HG03575 (cell line): ENCODE results near the gene ZNF175.

Experiments used
- ATAC-seq: cut with Tn5 transposase; IDR thresholded peaks from one replicate; pipeline ENCODE4 v1.9.1; 2021; ENCODE audit not compliant: unreplicated experiment, insufficient number of reproducible peaks, low FRiP score; ENCODE audit errors: extremely low read depth

The ZNF175 gene

DNA sequence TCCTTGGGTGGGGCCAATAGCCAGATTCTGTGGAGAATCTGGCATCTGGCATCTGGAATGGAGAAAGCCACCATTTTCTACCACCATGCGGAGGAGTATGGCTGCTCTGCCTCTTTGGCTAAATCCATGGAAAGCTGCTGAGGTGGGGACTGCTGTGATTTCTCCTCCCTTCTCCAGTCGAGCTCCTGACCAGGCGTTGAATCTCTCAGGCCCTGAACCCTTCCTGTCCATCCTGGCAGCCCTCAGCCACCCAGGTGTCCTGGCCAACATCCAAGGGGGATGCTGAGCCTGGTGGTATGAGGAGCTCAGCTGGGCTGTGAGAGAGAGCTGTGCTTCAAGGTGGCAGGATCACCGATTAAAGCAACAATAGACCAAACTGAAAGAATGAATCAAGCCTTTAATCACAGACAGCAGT, 22.2 kb upstream of the ZNF175 start:
- ATAC-seq, result no peak

DNA sequence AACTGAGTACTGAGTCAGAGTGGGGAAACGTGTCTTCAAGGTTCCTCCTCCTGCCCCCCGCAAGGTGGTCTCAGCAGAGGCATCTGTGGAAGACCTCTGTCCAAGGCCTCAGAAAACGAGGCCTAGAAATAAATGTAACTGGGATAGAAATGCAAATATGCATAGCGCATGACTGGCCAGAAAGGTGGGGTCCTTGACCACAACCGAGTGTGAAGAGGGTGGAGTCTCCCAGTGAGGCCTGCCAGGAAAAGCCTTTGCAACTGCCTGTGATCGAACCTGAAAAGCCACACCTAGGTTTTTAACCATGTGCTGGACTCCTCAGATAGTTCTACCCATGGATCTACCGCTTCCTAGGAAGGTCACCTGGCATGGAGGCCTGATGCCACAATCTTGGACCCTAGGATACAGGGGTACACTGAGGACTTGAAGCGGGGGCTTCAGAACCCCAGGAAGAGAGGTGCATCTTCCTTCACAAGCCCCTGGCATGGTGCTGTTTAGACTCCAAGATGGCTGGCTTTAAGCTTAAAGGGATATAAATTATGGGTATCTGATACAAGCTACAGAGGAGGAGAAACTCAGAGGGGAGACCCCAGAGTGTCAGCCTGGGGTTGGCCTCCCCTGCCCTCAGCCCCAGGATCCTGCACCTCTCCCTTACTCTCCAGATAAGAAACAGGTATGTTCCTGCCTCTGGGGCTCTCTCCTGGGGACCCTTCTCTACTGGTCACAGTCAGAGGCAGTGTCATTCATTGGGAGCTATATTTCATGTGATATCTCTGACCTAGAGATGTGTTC, 21.4 kb upstream of the ZNF175 start:
- ATAC-seq, result no peak

GRCh38 chr19:51550848-51551672, 20.0 kb upstream of the ZNF175 start:
- ATAC-seq, result no peak

DNA sequence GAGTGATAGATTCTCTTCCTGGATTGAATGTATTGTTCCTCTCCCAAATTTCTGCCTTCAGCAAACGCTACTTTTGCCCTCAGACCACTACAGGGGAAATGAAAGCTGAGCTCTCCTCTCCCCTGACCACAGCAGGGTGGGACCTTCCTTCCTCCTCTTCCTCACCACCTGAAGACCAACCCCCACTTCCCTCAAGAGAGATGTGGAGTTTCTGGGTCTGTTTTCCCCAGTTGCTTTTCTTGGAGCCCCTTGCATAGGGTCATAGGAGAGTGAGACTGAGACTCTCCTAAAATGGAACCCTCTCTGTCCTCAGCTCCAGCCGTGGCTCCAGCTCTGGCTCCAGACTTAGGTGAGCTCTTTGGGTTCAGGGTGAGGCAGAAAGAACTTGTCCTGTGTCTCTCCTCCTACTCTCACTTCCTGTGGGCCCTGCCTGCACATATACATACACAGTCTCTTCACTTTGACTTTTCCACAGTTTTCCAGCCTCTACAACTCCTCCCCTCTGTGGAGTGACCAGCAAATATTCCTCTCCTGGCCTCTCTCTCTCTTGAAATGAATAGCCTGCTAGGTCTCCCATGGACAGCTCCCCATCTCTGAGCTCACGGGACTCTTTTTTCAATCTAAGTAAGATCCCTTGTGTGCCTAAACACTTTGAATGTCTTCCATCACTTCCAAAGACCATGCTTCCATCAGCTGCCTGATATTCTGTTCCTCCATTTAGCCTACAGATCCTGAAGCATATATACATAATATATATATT, 19.2 kb upstream of the ZNF175 start:
- ATAC-seq, result no peak

- ATAC-seq, result no peak
Measured at GRCh38 chr19:51552608-51552995, 18.5 kb upstream of the ZNF175 start.

DNA sequence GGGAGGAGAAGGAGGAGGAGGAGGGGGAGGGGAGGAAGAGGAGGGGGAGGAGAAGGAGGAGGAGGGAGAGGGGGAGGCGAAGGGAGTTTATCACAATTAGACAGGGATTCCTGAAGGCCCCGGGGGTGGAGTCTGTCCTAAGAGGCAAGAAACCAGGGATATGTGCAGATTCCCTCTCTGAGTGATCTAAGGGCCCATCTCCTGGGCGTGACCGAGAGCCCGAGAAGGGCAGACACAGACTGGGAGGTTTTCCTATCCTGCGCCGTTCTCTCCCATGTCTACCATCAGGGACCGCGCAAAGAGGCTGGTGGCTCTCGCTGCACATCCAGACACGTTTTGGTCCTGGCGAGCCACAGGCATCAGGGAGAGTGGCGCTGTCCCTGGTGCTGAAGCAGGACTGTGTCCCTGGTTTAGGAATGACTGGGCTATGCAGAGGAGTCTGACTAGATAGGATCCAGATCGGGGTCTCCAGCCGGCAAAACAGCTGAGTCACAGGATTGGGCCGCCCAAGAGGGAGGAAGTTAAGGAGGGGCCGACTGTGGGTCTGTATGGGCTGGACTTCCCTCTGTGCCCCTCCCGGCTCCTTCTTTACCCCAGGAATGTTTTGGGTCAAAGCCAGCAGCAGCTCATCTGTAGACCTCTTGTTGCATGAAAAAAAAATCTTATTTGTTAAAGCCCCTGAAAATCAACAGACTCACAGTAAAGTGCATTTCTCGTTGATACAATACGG, 17.9 kb upstream of the ZNF175 start:
- no peak for ATAC-seq

- ATAC-seq, result no peak
Measured at GRCh38 chr19:51559240-51559639, 11.8 kb upstream of the ZNF175 start.

GRCh38 chr19:51560339-51560738, 10.7 kb upstream of the ZNF175 start:
- ATAC-seq, result no peak

DNA sequence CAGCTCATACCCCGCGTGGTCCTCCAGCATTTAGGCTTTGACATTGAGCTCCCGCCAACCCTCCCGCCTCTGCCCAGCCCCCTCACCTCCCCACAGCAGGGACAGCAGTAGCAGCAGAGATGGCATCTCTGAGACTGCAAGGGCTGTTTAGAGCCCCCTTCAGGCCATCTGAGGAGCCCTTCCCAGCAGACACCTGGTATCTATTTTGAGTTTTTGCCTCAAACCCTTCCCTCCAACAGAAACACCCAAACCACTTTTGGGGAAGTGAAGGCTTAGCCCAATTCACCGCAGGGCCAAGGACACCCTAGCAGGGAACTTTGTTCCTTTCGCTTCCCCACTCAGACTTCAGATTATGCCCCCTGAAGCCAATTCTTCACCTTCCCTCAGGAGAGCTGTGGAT, 6.3 kb upstream of the ZNF175 start:
- ATAC-seq, result no peak

DNA sequence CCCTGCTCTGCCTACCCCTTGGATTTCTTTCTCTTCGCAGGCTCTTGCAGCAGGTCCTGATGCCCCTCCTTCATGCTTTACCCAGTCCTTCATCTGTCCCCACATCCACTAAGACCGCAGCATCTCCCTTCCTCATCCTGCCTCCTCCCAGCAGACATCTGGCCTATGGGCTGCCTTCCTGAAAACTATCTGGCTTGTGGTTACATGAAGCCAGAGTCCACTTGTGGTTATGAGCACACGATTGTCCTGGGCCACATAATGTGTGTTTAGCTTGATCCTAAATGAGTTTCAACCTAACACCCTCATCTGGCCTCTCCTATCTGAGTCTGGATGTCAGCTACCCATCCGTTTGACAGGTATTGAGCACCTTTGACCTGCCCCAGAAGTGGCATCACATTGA, 5.5 kb upstream of the ZNF175 start:
- no peak for ATAC-seq

DNA sequence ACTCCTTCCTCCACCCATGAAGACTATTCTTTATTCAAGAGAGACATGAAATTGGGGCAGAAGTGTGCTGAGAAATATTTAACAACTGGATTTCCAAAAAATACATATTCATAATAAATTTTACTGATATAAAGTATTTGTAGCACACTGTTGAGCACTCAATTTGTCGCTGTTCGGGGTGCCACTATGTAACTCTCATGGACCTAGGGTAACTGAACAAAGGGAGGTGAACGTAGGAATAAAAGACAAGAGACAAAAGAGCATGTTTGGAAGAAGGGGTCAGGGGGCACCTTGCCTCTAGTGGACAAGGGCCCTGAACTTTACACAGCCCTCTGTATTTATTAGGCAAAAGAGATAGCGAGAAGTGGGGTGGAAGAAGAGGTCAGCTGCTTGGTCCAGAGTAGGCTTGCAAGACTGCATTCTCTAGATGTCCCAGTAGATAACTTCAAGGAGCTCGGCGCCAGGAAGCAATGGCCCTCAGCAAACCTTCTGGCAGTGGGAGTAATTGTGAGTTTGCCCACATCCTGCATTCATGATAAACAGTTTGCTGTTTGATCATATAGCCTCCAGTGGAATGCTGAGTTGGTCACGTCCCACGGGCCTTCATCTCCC, 4.5 kb upstream of the ZNF175 start:
- ATAC-seq, result no peak

DNA sequence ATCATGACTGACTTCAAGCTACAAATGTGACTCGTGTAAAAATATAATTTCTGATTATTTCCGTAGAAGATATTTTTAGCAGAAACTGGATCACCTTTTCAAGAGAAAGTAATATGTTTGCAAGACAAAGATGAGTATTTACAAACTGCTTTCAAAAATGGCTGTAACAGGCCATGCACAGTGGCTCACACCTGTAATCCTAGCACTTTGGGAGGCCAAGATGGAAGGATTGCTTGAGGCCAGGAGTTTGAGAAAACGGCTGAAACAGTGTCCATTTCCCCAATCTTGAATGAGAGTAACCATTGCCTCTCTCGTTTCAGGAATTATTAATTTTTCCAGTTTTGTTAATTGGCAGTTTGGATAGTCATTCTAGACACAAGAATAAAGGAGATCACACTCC, 3.5 kb upstream of the ZNF175 start:
- ATAC-seq, result no peak

DNA sequence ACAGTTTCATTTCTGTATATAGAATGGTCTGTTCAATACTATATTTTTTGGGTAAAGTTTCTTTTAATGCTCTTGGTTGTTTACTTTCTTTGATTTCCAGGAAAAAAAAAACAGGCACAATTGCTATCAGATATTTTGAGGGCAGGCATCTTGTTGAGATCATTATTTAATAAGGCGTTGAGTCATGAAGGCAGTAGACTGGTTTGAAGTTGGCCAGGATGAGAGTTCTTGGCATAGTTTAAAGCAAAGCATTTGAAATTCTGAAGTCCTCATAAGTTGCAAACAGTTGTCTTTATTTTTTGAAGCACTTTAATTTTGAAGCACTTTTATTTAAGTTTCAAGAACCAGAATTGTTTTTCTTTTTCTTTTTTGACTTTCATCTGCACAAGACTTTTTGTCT, 2.6 kb upstream of the ZNF175 start:
- no peak for ATAC-seq

DNA sequence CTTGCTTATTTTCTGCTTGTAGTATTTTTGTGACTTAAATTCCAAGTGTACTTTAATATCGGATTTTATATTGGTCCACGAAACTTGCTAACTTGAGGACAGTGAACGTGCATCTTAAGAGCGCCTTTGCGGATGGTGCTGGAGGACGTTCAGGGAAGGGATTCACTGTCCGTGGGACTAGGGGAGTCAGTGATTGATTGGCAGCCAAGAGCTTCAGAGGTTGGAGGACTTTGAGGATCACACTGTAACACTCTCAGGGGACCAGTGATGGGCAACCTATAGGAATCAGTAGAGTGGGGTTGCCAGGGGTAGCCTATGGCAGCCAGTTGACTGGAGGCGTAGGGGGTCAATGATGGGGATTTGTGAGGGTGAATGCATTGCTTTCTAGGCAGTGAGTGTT, 516 bp downstream of the ZNF175 start:
- ATAC-seq, result no peak

DNA sequence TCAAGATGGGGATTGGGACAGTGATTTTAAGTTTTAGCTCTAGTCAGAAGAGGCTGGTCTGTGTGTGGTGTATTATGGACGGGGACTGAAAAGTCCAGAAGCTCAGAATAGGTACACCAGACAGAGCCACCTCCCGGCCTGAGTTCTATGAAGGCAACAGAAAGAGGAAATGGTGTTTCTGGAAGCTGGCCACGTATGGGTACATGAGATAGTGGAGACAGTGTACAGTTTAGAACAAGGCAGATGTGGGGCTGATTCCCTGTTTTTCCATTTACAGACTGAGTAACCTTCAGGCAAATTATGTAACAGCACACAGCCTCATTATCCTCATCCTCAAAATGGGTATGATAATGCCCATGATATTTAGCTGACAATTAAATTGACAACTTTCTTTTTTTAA, 1.3 kb downstream of the ZNF175 start:
- ATAC-seq, result no peak

- ATAC-seq, result no peak
Measured at GRCh38 chr19:51572908-51573307, 1.8 kb downstream of the ZNF175 start.

DNA sequence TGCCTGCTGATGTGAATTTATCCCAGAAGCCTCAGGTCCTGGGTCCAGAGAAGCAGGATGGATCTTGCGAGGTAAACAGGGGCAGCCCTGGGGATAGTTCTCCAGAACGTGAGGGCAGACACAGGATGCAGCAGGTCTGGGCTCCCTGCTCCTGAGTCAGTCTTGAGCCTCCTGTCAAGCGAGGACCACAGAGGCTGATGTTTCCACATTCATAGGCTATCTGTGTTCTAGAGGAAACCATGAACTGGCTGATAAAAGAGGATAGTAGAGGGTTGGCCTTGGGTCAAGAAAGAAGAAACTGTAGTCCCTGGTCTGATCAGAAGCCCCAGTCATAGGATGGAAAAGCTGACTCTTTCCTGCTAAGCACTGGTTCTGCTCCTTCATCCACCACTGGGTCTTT, 2.2 kb downstream of the ZNF175 start:
- no peak for ATAC-seq

- ATAC-seq, result no peak
Measured at GRCh38 chr19:51576850-51577249, 5.8 kb downstream of the ZNF175 start.
